ENCODE results near the gene CDH22. TPM values are rescaled to one million over a fixed set of nuclear protein-coding genes. Genes with fewer than 3 reads are reported as not detected.

The CDH22 gene
- total and polyA plus RNA-seq, 7 donors: 0.11 to 1.4 (median 0.53) TPM

DNA sequence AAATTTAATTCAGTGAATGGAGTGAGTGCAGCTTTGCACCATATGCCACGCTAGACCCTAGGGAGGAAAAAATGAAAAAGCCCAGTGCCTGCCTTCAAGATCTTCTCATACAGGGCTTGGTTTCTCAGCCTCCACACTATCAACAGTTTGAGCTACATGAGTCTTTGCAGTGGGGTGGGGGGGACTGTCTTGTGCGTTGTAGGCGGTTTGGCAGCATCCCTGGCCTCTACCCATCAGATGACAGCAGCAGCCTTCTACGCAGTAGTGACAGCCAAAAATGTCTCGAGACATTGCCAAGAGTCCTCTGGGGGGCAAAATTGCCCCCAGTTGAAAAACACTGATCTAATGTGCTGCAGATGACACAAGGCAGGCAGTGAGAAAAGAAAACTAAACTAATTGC is 6.2 kb downstream of the CDH22 start:
- Histone ChIP-seq H3K27ac (no peak overlapping the region), H3K27me3 (ENCODE audit: insufficient read depth in 3 of 3, low read length in 2 of 3) (peaks cover 0 to 56% (median 1%) of the 10 kb centered on the region in 3 donors), H3K4me1 (no peaks in the 10 kb centered on the region), H3K36me3 (ENCODE audit: insufficient read depth in 1 of 2, low read depth in 1 of 2) (no peaks in the 10 kb centered on the region), H3K4me3 (no peak overlapping the region), H3K9me3 (no peaks in the 10 kb centered on the region)
- TF ChIP-seq, protein P1, sequence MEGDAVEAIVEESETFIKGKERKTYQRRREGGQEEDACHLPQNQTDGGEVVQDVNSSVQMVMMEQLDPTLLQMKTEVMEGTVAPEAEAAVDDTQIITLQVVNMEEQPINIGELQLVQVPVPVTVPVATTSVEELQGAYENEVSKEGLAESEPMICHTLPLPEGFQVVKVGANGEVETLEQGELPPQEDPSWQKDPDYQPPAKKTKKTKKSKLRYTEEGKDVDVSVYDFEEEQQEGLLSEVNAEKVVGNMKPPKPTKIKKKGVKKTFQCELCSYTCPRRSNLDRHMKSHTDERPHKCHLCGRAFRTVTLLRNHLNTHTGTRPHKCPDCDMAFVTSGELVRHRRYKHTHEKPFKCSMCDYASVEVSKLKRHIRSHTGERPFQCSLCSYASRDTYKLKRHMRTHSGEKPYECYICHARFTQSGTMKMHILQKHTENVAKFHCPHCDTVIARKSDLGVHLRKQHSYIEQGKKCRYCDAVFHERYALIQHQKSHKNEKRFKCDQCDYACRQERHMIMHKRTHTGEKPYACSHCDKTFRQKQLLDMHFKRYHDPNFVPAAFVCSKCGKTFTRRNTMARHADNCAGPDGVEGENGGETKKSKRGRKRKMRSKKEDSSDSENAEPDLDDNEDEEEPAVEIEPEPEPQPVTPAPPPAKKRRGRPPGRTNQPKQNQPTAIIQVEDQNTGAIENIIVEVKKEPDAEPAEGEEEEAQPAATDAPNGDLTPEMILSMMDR (IDR thresholded peaks at IDR 0.05): no peak
- WGBS, 3 donors: 46 to 57% (median 55%) methylated on average over 5 of the region's 5 CpGs
- DNase-seq (no peak), ATAC-seq (no peak)
- intact Hi-C loops (cut with DNase I): no loop called here

DNA sequence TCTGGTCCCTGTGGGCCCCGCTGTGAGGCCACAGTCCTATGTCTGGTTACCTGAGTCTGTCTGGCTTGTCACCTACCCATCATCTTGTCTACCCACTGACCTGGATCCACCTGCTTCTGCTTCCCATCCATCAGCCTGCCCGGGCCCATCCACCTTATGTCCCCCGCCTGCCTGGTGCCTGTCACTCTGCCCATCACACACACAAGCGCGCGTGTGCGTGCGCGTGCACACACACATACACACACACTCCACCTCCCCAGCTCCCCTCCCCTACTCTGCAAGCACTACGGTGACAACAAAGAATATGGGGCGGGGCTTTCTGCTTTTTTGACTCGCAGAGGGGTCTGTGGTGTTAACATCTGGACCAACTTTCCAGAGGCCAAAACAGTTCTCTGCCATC is 8.0 kb downstream of the CDH22 start:
- Histone ChIP-seq H3K4me3 (no peak overlapping the region), H3K36me3 (ENCODE audit: insufficient read depth in 1 of 2, low read depth in 1 of 2) (no peaks in the 10 kb centered on the region), H3K27me3 (ENCODE audit: insufficient read depth in 3 of 3, low read length in 2 of 3) (peaks cover 0 to 56% (median 1%) of the 10 kb centered on the region in 3 donors), H3K27ac (no peak overlapping the region), H3K4me1 (no peaks in the 10 kb centered on the region), H3K9me3 (no peaks in the 10 kb centered on the region)
- intact Hi-C loops (cut with DNase I): no loop called here
- ATAC-seq: no peak
- DNase-seq: no peak
- WGBS, 3 donors: 78 to 80% (median 78%) methylated on average over 12 of the region's 12 CpGs
- TF ChIP-seq, protein P1 (IDR thresholded peaks at IDR 0.05): no peak

DNA sequence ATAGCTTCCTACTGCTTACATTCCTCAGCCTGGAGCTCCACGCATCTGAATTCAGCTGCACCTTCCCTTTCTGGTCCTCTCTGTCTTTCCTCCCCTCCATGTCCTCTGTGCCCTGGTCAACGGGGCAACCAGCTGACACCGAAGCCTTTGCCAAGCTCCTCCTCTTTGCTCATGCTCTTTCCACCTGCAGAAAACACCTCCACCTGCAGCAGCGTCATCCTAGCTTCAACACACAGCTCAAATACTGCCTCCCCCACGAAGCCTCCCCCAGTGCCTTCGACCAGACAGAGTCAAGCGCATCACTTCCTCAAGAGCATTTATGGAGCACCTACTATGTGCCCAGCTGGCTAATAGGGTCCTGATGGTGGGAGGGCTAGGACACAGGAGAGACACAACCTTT is 9.2 kb downstream of the CDH22 start:
- WGBS, 3 donors: 46 to 56% (median 55%) methylated on average over 7 of the region's 7 CpGs
- Histone ChIP-seq H3K27me3 (ENCODE audit: insufficient read depth in 3 of 3, low read length in 2 of 3) (peaks cover 0 to 55% (median 1%) of the 10 kb centered on the region in 3 donors), H3K36me3 (ENCODE audit: insufficient read depth in 1 of 2, low read depth in 1 of 2) (no peaks in the 10 kb centered on the region), H3K27ac (no peak overlapping the region), H3K9me3 (no peaks in the 10 kb centered on the region), H3K4me3 (no peak overlapping the region), H3K4me1 (no peaks in the 10 kb centered on the region)
- DNase-seq (no peak), ATAC-seq (no peak)
- intact Hi-C loops (cut with DNase I): no loop called here
- TF ChIP-seq, protein P1 (IDR thresholded peaks at IDR 0.05): no peak

DNA sequence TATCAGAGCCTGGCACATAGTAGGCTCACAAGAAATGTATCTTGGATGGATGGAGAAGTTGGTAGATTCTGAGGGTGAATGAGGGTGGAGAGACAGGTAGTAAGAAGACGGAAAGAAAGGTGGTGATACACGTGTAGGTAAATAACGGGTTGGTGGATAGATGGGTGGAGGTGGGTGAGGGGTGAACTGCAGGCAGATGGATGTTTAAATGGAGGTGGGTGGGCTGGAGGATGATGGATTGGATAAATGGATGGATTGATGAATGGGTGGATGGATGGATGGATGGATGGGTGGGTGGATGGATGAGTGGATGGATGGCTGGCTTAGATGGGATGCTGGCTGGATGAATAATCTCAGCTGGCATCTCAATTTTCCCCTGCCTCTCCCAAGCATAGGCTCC is 9.9 kb downstream of the CDH22 start:
- Histone ChIP-seq H3K9me3 (no peaks in the 10 kb centered on the region), H3K4me3 (no peak overlapping the region), H3K36me3 (ENCODE audit: insufficient read depth in 1 of 2, low read depth in 1 of 2) (no peaks in the 10 kb centered on the region), H3K27me3 (ENCODE audit: insufficient read depth in 3 of 3, low read length in 2 of 3) (peaks cover 0 to 54% (median 0%) of the 10 kb centered on the region in 3 donors), H3K27ac (no peak overlapping the region), H3K4me1 (no peaks in the 10 kb centered on the region)
- intact Hi-C loops (cut with DNase I): no loop called here
- DNase-seq (no peak), ATAC-seq (no peak)
- TF ChIP-seq, protein P1 (IDR thresholded peaks at IDR 0.05): no peak
- 76 to 82% (median 79%) methylated on average over 3 of the region's 3 CpGs for WGBS, 3 donors

DNA sequence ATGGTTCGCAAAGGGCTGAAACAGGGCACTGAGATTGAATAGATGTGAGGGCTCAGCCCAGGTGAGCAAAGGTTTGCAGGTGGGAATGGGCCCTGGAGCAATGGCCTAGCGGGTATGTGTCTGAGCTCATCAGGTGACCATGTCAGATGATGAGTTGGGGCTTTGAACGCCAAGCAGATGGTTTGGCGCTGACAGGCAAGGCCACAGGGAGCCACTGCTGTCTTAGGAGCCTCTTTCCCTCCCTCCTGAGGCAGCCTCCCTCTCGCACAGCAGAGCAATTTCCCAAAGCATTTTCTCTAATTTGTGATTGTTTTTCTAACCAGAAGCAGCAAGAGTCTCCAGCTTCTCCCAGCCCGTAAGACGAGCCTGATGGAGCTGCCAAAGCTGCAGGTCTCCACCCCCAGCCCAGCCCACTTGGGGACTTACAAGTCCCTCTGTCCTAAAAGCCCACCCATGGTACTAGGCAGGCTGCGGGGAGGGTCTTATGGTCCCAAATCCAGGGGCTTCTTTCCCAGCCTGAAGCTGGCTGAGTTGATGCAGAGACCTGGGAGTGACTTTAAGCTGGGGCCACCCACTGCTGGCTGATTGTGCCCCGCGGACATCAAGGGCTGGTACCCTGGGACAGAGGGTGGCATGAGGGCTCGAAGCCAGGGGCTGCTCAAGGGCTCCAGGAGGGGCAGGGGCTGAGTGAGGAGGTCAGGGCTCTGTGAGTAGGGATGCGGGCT is 11.6 kb downstream of the CDH22 start:
- WGBS, 3 donors: 51 to 54% (median 52%) methylated on average over 12 of the region's 12 CpGs
- no peak for ATAC-seq
- peaks cover 0 to 62% (median 0%) of the 10 kb centered on the region in 3 donors for H3K27me3 ChIP-seq (ENCODE audit: insufficient read depth in 3 of 3, low read length in 2 of 3)
- no peaks in the 10 kb centered on the region for H3K9me3 ChIP-seq
- no peak overlapping the region for H3K27ac ChIP-seq
- no peaks in the 10 kb centered on the region for H3K36me3 ChIP-seq (ENCODE audit: insufficient read depth in 1 of 2, low read depth in 1 of 2)
- no peak overlapping the region for H3K4me3 ChIP-seq
- no peak for DNase-seq
- TF ChIP-seq, protein P1 (IDR thresholded peaks at IDR 0.05): no peak
- intact Hi-C loops (cut with DNase I): no loop called here
- no peaks in the 10 kb centered on the region for H3K4me1 ChIP-seq

All from psoas muscle (tissue), 8 donors.